Measurements from ENCODE around the gene TMC8.

GRCh38 chr17:78117027-78117981 is 13.3 kb upstream of the TMC8 start:
- no peak for TF ChIP-seq POLR2A (IDR thresholded peaks at IDR 0.05)
- TF ChIP-seq CTCF (IDR thresholded peaks at IDR 0.05), result peak; percentile 30 to 64 (median 55)
- TF ChIP-seq POLR2AphosphoS5 (IDR thresholded peaks at IDR 0.05), result no peak
- TF ChIP-seq EP300 (IDR thresholded peaks at IDR 0.05; ENCODE audit: low read depth), result no peak

All from transverse colon (tissue), 4 donors.